Measurements from ENCODE around the gene ANKRD18A.

Gene ANKRD18A

GRCh38 chr9:38620483-38621433, at the start of gene ANKRD18A:
Gene ANKRD18A, minus strand, starts transcription at chr9:38620596. Its CDS starts 311 bp downstream, at chr9:38620285.
- DNase-seq (ENCODE audit: low read depth in 2 of 2): peak in 1 of 2 donors; percentile 29

- no peak for DNase-seq (ENCODE audit: low read depth in 2 of 2)
Measured at GRCh38 chr9:38668791-38669466, 48.5 kb upstream of the ANKRD18A start.

- no peak for DNase-seq (ENCODE audit: low read depth in 2 of 2)
Measured at GRCh38 chr9:38662763-38663593, 42.6 kb upstream of the ANKRD18A start.

- no peak for DNase-seq (ENCODE audit: low read depth in 2 of 2)
Measured at GRCh38 chr9:38659538-38659937, 39.1 kb upstream of the ANKRD18A start.

- DNase-seq (ENCODE audit: low read depth in 2 of 2): no peak
Measured at GRCh38 chr9:38656896-38657295, 36.5 kb upstream of the ANKRD18A start.

GRCh38 chr9:38652486-38652885, 32.1 kb upstream of the ANKRD18A start:
- no peak for DNase-seq (ENCODE audit: low read depth in 2 of 2)

- no peak for DNase-seq (ENCODE audit: low read depth in 2 of 2)
Measured at GRCh38 chr9:38652044-38652443, 31.6 kb upstream of the ANKRD18A start.

- no peak for DNase-seq (ENCODE audit: low read depth in 2 of 2)
Measured at GRCh38 chr9:38651400-38652042, 31.1 kb upstream of the ANKRD18A start.

- no peak for DNase-seq (ENCODE audit: low read depth in 2 of 2)
Measured at GRCh38 chr9:38650564-38650963, 30.2 kb upstream of the ANKRD18A start.

- no peak for DNase-seq (ENCODE audit: low read depth in 2 of 2)
Measured at GRCh38 chr9:38649731-38650363, 29.5 kb upstream of the ANKRD18A start.

GRCh38 chr9:38644601-38645000, 24.2 kb upstream of the ANKRD18A start:
- no peak for DNase-seq (ENCODE audit: low read depth in 2 of 2)

GRCh38 chr9:38643815-38644173, 23.4 kb upstream of the ANKRD18A start:
- no peak for DNase-seq (ENCODE audit: low read depth in 2 of 2)

GRCh38 chr9:38642951-38643814, 22.8 kb upstream of the ANKRD18A start:
- no peak for DNase-seq (ENCODE audit: low read depth in 2 of 2)

- DNase-seq (ENCODE audit: low read depth in 2 of 2): no peak
Measured at GRCh38 chr9:38641985-38642864, 21.8 kb upstream of the ANKRD18A start.

GRCh38 chr9:38641142-38641541, 20.7 kb upstream of the ANKRD18A start:
- DNase-seq (ENCODE audit: low read depth in 2 of 2): no peak

- no peak for DNase-seq (ENCODE audit: low read depth in 2 of 2)
Measured at GRCh38 chr9:38639577-38639940, 19.2 kb upstream of the ANKRD18A start.

GRCh38 chr9:38638881-38639576, 18.6 kb upstream of the ANKRD18A start:
- no peak for DNase-seq (ENCODE audit: low read depth in 2 of 2)

GRCh38 chr9:38634315-38634714, 13.9 kb upstream of the ANKRD18A start:
- no peak for DNase-seq (ENCODE audit: low read depth in 2 of 2)

GRCh38 chr9:38629511-38629910, 9.1 kb upstream of the ANKRD18A start:
- no peak for DNase-seq (ENCODE audit: low read depth in 2 of 2)

Data from stimulated activated CD8-positive, alpha-beta memory T cell treated with anti-CD3 and anti-CD28 coated beads, Interleukin-2, amount 100 ng/mL, for 1 hour (primary cell).